ENCODE data around the gene IFI35. TPM values are rescaled to one million over a fixed set of nuclear protein-coding genes. Genes with fewer than 3 reads are reported as not detected.

The IFI35 gene
- total RNA-seq, 1 experiment from 2014 or later: 4.7 TPM

DNA sequence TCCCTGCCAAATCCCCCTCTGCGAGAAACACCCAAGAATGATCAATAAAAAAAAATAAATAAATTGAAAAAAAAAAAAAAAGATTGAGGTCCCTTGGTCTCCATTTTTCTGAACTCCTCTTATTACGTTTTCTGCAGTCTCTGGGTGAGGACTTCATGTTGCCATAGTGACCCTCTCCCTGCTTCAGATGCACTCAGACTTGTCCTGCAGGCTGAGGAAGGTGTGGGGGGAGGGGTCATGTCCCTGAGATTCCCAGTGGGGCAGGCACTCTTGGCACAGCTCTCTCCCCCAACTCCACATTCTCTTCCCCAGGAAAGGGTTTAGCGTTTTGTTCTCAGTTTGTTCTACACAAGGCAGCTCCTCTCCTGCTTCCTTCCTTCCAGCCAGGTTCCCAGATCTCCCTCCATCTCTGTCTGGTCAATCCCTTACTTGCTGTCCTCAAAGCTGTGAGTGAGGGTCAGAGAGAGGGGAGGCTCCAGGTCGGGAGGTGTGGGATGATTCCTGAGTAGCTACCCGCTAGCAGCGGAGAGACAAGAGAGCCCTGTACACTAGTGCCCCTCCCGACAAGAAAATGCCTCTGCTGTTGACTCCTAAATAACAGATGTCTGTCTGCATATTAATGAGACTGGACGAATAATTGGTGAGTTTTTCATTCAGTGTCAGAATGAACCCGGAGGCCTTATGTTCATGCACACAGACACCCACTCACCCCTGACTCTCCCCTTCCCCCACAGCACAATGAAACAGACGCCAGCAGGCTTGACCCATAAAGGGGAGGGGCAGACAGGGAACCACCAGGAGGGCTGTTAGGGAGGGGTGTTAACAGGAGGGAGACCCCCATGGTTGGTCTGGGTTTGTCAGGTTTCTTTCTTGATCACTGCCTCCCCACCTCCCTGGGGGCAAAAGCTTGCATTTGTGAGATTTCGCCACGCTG lies 27.6 kb downstream of the IFI35 start:
- ChIA-PET POLR2A (interaction anchor here (1.7 kb wide), 1 partner anchor 12 kb away, joined by 6 read pairs; the partner anchor contains the start of gene VAT1), CTCF (interaction anchor here (0.7 to 5.0 kb wide), 5 partner anchors 10 to 177 kb away, joined by 3 to 39 read pairs (median 5); partner anchors contain the start of genes IFI35, RPL27, TMEM106A and VAT1)
- TF ChIP-seq, protein P1, sequence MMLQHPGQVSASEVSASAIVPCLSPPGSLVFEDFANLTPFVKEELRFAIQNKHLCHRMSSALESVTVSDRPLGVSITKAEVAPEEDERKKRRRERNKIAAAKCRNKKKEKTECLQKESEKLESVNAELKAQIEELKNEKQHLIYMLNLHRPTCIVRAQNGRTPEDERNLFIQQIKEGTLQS (CRISPR knock-in tag; conservative IDR thresholded peaks at IDR 0.05): no peak
- TF ChIP-seq, protein P2, sequence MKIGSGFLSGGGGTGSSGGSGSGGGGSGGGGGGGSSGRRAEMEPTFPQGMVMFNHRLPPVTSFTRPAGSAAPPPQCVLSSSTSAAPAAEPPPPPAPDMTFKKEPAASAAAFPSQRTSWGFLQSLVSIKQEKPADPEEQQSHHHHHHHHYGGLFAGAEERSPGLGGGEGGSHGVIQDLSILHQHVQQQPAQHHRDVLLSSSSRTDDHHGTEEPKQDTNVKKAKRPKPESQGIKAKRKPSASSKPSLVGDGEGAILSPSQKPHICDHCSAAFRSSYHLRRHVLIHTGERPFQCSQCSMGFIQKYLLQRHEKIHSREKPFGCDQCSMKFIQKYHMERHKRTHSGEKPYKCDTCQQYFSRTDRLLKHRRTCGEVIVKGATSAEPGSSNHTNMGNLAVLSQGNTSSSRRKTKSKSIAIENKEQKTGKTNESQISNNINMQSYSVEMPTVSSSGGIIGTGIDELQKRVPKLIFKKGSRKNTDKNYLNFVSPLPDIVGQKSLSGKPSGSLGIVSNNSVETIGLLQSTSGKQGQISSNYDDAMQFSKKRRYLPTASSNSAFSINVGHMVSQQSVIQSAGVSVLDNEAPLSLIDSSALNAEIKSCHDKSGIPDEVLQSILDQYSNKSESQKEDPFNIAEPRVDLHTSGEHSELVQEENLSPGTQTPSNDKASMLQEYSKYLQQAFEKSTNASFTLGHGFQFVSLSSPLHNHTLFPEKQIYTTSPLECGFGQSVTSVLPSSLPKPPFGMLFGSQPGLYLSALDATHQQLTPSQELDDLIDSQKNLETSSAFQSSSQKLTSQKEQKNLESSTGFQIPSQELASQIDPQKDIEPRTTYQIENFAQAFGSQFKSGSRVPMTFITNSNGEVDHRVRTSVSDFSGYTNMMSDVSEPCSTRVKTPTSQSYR (CRISPR knock-in tag; IDR thresholded peaks at IDR 0.05): 0 out of 2 replicates have a peak, but pooled peaks have one; percentile 15
- H3K4me3 Mint-ChIP-seq: peak overlapping the region; percentile 52
- H3K36me3 Mint-ChIP-seq: no peaks in the 10 kb centered on the region
- ATAC-seq (peak; percentile 31), DNase-seq (ENCODE audit: low spot score) (peak; percentile 41)
- peak overlapping the region; percentile 92 for H3K27ac Mint-ChIP-seq
- H3K27me3 Mint-ChIP-seq (ENCODE audit: low read depth): no peaks in the 10 kb centered on the region
- H3K9me3 Mint-ChIP-seq: no peaks in the 10 kb centered on the region
- H3K4me1 Mint-ChIP-seq: peaks cover 64% of the 10 kb centered on the region

DNA sequence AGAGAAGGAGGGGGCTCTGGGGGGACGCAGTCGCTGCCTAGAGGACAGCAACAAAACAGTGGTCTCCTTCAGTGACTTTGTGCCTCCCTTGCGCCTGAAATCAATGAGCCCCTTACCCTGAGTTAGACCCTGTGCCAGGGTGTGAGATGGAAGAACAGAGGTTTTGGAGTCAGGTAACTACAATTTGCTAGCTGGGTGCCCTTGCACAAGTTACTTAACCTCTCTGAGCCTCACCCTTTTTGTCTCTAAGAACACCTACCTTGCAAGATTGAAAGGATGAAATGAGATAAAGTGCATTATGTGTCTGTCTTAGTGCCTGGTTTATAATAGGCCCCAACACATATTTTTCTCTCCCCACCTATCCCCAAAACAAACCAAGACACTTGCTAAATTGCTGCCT lies 28.3 kb downstream of the IFI35 start:
- Mint-ChIP-seq H3K36me3 (no peaks in the 10 kb centered on the region), H3K27me3 (ENCODE audit: low read depth) (no peaks in the 10 kb centered on the region), H3K27ac (peak overlapping the region; percentile 99), H3K4me1 (peaks cover 69% of the 10 kb centered on the region), H3K9me3 (no peaks in the 10 kb centered on the region), H3K4me3 (peak overlapping the region; percentile 3; the same call in 1 of the 2 replicates)
- TF ChIP-seq NR1H2 (CRISPR knock-in tag; IDR thresholded peaks at IDR 0.05) (no peak), SOX15 (CRISPR knock-in tag; IDR thresholded peaks at IDR 0.05) (no peak), ZBTB21 (CRISPR knock-in tag; IDR thresholded peaks at IDR 0.05; ENCODE audit: borderline replicate concordance) (no peak), SMAD3 (CRISPR knock-in tag; IDR thresholded peaks at IDR 0.05; ENCODE audit: borderline replicate concordance) (no peak), GTF2I (CRISPR knock-in tag; conservative IDR thresholded peaks at IDR 0.05) (no peak), NFYB (CRISPR knock-in tag; conservative IDR thresholded peaks at IDR 0.05; ENCODE audit: low read depth) (no peak)
- TF ChIP-seq, protein P3, sequence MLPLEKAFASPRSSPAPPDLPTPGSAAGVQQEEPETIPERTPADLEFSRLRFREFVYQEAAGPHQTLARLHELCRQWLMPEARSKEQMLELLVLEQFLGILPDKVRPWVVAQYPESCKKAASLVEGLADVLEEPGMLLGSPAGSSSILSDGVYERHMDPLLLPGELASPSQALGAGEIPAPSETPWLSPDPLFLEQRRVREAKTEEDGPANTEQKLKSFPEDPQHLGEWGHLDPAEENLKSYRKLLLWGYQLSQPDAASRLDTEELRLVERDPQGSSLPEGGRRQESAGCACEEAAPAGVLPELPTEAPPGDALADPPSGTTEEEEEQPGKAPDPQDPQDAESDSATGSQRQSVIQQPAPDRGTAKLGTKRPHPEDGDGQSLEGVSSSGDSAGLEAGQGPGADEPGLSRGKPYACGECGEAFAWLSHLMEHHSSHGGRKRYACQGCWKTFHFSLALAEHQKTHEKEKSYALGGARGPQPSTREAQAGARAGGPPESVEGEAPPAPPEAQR (CRISPR knock-in tag; IDR thresholded peaks at IDR 0.05): no peak
- TF ChIP-seq, protein P4, sequence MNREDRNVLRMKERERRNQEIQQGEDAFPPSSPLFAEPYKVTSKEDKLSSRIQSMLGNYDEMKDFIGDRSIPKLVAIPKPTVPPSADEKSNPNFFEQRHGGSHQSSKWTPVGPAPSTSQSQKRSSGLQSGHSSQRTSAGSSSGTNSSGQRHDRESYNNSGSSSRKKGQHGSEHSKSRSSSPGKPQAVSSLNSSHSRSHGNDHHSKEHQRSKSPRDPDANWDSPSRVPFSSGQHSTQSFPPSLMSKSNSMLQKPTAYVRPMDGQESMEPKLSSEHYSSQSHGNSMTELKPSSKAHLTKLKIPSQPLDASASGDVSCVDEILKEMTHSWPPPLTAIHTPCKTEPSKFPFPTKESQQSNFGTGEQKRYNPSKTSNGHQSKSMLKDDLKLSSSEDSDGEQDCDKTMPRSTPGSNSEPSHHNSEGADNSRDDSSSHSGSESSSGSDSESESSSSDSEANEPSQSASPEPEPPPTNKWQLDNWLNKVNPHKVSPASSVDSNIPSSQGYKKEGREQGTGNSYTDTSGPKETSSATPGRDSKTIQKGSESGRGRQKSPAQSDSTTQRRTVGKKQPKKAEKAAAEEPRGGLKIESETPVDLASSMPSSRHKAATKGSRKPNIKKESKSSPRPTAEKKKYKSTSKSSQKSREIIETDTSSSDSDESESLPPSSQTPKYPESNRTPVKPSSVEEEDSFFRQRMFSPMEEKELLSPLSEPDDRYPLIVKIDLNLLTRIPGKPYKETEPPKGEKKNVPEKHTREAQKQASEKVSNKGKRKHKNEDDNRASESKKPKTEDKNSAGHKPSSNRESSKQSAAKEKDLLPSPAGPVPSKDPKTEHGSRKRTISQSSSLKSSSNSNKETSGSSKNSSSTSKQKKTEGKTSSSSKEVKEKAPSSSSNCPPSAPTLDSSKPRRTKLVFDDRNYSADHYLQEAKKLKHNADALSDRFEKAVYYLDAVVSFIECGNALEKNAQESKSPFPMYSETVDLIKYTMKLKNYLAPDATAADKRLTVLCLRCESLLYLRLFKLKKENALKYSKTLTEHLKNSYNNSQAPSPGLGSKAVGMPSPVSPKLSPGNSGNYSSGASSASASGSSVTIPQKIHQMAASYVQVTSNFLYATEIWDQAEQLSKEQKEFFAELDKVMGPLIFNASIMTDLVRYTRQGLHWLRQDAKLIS (CRISPR knock-in tag; IDR thresholded peaks at IDR 0.05; ENCODE audit: borderline replicate concordance): no peak
- TF ChIP-seq, protein P5, sequence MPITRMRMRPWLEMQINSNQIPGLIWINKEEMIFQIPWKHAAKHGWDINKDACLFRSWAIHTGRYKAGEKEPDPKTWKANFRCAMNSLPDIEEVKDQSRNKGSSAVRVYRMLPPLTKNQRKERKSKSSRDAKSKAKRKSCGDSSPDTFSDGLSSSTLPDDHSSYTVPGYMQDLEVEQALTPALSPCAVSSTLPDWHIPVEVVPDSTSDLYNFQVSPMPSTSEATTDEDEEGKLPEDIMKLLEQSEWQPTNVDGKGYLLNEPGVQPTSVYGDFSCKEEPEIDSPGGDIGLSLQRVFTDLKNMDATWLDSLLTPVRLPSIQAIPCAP (CRISPR knock-in tag; IDR thresholded peaks at IDR 0.05): no peak
- TF ChIP-seq, protein P6, sequence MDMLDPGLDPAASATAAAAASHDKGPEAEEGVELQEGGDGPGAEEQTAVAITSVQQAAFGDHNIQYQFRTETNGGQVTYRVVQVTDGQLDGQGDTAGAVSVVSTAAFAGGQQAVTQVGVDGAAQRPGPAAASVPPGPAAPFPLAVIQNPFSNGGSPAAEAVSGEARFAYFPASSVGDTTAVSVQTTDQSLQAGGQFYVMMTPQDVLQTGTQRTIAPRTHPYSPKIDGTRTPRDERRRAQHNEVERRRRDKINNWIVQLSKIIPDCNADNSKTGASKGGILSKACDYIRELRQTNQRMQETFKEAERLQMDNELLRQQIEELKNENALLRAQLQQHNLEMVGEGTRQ (CRISPR knock-in tag; IDR thresholded peaks at IDR 0.05): no peak
- TF ChIP-seq, protein P7, sequence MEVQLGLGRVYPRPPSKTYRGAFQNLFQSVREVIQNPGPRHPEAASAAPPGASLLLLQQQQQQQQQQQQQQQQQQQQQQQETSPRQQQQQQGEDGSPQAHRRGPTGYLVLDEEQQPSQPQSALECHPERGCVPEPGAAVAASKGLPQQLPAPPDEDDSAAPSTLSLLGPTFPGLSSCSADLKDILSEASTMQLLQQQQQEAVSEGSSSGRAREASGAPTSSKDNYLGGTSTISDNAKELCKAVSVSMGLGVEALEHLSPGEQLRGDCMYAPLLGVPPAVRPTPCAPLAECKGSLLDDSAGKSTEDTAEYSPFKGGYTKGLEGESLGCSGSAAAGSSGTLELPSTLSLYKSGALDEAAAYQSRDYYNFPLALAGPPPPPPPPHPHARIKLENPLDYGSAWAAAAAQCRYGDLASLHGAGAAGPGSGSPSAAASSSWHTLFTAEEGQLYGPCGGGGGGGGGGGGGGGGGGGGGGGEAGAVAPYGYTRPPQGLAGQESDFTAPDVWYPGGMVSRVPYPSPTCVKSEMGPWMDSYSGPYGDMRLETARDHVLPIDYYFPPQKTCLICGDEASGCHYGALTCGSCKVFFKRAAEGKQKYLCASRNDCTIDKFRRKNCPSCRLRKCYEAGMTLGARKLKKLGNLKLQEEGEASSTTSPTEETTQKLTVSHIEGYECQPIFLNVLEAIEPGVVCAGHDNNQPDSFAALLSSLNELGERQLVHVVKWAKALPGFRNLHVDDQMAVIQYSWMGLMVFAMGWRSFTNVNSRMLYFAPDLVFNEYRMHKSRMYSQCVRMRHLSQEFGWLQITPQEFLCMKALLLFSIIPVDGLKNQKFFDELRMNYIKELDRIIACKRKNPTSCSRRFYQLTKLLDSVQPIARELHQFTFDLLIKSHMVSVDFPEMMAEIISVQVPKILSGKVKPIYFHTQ (CRISPR knock-in tag; IDR thresholded peaks at IDR 0.05): no peak
- TF ChIP-seq, protein P8, sequence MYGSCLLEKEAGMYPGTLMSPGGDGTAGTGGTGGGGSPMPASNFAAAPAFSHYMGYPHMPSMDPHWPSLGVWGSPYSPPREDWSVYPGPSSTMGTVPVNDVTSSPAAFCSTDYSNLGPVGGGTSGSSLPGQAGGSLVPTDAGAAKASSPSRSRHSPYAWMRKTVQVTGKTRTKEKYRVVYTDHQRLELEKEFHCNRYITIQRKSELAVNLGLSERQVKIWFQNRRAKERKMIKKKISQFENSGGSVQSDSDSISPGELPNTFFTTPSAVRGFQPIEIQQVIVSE (CRISPR knock-in tag; IDR thresholded peaks at IDR 0.05; ENCODE audit: borderline replicate concordance): no peak
- TF ChIP-seq, protein P9, sequence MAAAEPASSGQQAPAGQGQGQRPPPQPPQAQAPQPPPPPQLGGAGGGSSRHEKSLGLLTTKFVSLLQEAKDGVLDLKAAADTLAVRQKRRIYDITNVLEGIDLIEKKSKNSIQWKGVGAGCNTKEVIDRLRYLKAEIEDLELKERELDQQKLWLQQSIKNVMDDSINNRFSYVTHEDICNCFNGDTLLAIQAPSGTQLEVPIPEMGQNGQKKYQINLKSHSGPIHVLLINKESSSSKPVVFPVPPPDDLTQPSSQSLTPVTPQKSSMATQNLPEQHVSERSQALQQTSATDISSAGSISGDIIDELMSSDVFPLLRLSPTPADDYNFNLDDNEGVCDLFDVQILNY (CRISPR knock-in tag; IDR thresholded peaks at IDR 0.05): no peak
- ChIA-PET CTCF (interaction anchor here (5.0 kb wide), 1 partner anchor 11 kb away, joined by 39 read pairs; no protein-coding TSS in a partner anchor), POLR2A (no interaction called here)
- ATAC-seq: no peak
- DNase-seq (ENCODE audit: low spot score): no peak

Data from WTC11 (cell line).